Mammary epithelial cell (primary cell): ENCODE measurements around the gene SOAT2.

Source experiments
- CTCF ChIP-seq, 2 donors: IDR thresholded peaks in 1 of 2; conservative IDR thresholded peaks in 1 of 2; 2 replicates each; pipeline ENCODE4 v1.5.1; 2011 to 2012; ENCODE audit warnings: inconsistent platforms in 2 of 2, low read length in 2 of 2, mild to moderate bottlenecking in 2 of 2, control low read depth in 1 of 2, low read depth in 1 of 2; ENCODE audit not compliant: insufficient read depth in 1 of 2; ENCODE audit errors: extremely low read depth in 1 of 2
- EZH2 ChIP-seq: IDR thresholded peaks from 2 replicates; pipeline ENCODE4 v1.6.1; 2012; ENCODE audit warnings: low read length, inconsistent platforms, borderline replicate concordance

- TF ChIP-seq CTCF (conservative IDR thresholded peaks at IDR 0.05 in 1 of 2, IDR thresholded peaks at IDR 0.05 in 1 of 2; ENCODE audit: extremely low read depth in 1 of 2, insufficient read depth in 1 of 2, low read depth in 1 of 2, low read length in 2 of 2) (no peak), EZH2 (no peak)
Measured at GRCh38 chr12:53147653-53148052, 44.4 kb downstream of the SOAT2 start.
